Body of pancreas (tissue), 4 donors: ENCODE measurements around the gene NOVA1. TPM values are rescaled to one million over a fixed set of nuclear protein-coding genes. Genes with fewer than 3 reads are reported as not detected.

Experiments
- ATAC-seq: fragments of 150-250 bp; one replicate; pipeline ENCODE4 v1.9.1; 2016
- DNase-seq, 4 donors: peaks; one replicate each; pipeline ENCODE4 v3.0.0-alpha.2; 2019
- H3K27ac ChIP-seq, 4 donors: fragments of 200-600 bp; sonication (generic); 1 replicate in 3 of 4; 2 replicates in 1 of 4; pipeline versions ENCODE4 v1.5.1 to v1.6.1; 2016 to 2019; ENCODE audit warnings: mild to moderate bottlenecking in 1 of 4, mixed read lengths in 1 of 4, moderate library complexity in 1 of 4
- H3K27me3 ChIP-seq, 2 donors: fragments of 200-600 bp; sonication (generic); one replicate each; pipeline ENCODE4 v1.6.0; 2016; ENCODE audit warnings: mild to moderate bottlenecking in 1 of 2
- H3K36me3 ChIP-seq, 2 donors: fragments of 200-600 bp; sonication (generic); replicated peaks in 1 of 2; 2 replicates each; pipeline ENCODE4 v1.5.1; 2016; ENCODE audit warnings: low read depth in 2 of 2; ENCODE audit not compliant: insufficient read depth in 1 of 2
- H3K4me1 ChIP-seq: fragments of 200-600 bp; sonication (generic); one replicate; pipeline ENCODE4 v1.6.0; 2016
- H3K4me3 ChIP-seq, 2 donors: fragments of 200-600 bp; sonication (generic); 1 replicate in 1 of 2; 2 replicates in 1 of 2; pipeline ENCODE4 v1.5.1; 2016 to 2019
- H3K9me3 ChIP-seq, 3 donors: fragments of 200-600 bp; sonication (generic); 1 replicate in 2 of 3; 2 replicates in 1 of 3; pipeline ENCODE4 v1.5.1; 2016
- CTCF ChIP-seq, 7 experiments: fragments of 450-650 bp in 4 of 7; fragments of 200-600 bp in 3 of 7; sonication (generic) in 3 of 7; IDR thresholded peaks; one replicate each; pipeline ENCODE4 v1.5.1; 2016 to 2019; ENCODE audit warnings: antibody characterized with exemption in 7 of 7
- POLR2A ChIP-seq, 3 donors: fragments of 450-650 bp; IDR thresholded peaks; one replicate each; pipeline ENCODE4 v1.6.1; 2016; ENCODE audit warnings: antibody characterized with exemption in 3 of 3, mild to moderate bottlenecking in 2 of 3
- WGBS, 2 donors: methylation state at CpG; one replicate each; pipeline ENCODE4 v1.1.5; 2017; 5-methylcytosine and 5-hydroxymethylcytosine counted together
- intact Hi-C: fragments of 100-400 bp; cut with DNase I; formaldehyde crosslinking; loops from one replicate; pipeline ENCODE4 v1.15.1; 2023
- total RNA-seq, 2 donors: library from RNA; depleted of rRNA; stranded (reverse); fragments of >200 nt; gene quantifications; one replicate each; pipeline ENCODE4 v1.1.0, GENCODE V29; 2016

NOVA1 gene
- total RNA-seq, 2 donors from 2014 or later: 0.78 to 6.9 TPM

- WGBS, 2 donors: 41% methylated on average over 7 of the region's 7 CpGs
- H3K36me3 ChIP-seq: no peaks in the 10 kb centered on the region
- H3K9me3 ChIP-seq: no peaks in the 10 kb centered on the region
- no peak for TF ChIP-seq POLR2A (IDR thresholded peaks at IDR 0.05)
- TF ChIP-seq CTCF (IDR thresholded peaks at IDR 0.05): no peak
- ATAC-seq (peak; percentile 65), DNase-seq (peak; percentile 28 to 48 (median 40))
- H3K4me1 ChIP-seq: no peaks in the 10 kb centered on the region
- H3K27me3 ChIP-seq: no peaks in the 10 kb centered on the region
- intact Hi-C loops: no loop called here
- H3K27ac ChIP-seq: no peak overlapping the region
- no peak overlapping the region for H3K4me3 ChIP-seq
Observed at GRCh38 chr14:26415618-26416123, 182.2 kb downstream of the NOVA1 start.

- Histone ChIP-seq H3K9me3 (no peaks in the 10 kb centered on the region), H3K27me3 (no peaks in the 10 kb centered on the region), H3K27ac (no peak overlapping the region), H3K36me3 (no peaks in the 10 kb centered on the region), H3K4me3 (no peak overlapping the region), H3K4me1 (no peaks in the 10 kb centered on the region)
- intact Hi-C loops: no loop called here
- DNase-seq: no peak
- ATAC-seq: no peak
- TF ChIP-seq CTCF (IDR thresholded peaks at IDR 0.05) (no peak), POLR2A (IDR thresholded peaks at IDR 0.05) (no peak)
Observed at GRCh38 chr14:26414926-26415325, 182.9 kb downstream of the NOVA1 start.

GRCh38 chr14:26414103-26414502 lies 183.7 kb downstream of the NOVA1 start:
- ATAC-seq: no peak
- TF ChIP-seq CTCF (IDR thresholded peaks at IDR 0.05) (no peak), POLR2A (IDR thresholded peaks at IDR 0.05) (no peak)
- H3K4me3 ChIP-seq: no peak overlapping the region
- WGBS, 2 donors: 57 to 67% methylated on average over 1 of the region's 1 CpG
- no peaks in the 10 kb centered on the region for H3K9me3 ChIP-seq
- no peaks in the 10 kb centered on the region for H3K27me3 ChIP-seq
- no peaks in the 10 kb centered on the region for H3K4me1 ChIP-seq
- no peak overlapping the region for H3K27ac ChIP-seq
- H3K36me3 ChIP-seq: no peaks in the 10 kb centered on the region
- DNase-seq: no peak
- intact Hi-C loops: no loop called here

- Histone ChIP-seq H3K9me3 (no peaks in the 10 kb centered on the region), H3K4me1 (no peaks in the 10 kb centered on the region), H3K27ac (no peak overlapping the region), H3K27me3 (no peaks in the 10 kb centered on the region), H3K4me3 (no peak overlapping the region), H3K36me3 (no peaks in the 10 kb centered on the region)
- WGBS, 2 donors: 66 to 72% methylated on average over 3 of the region's 3 CpGs
- DNase-seq (no peak), ATAC-seq (no peak)
- no peak for TF ChIP-seq POLR2A (IDR thresholded peaks at IDR 0.05)
- TF ChIP-seq CTCF (IDR thresholded peaks at IDR 0.05): no peak
- intact Hi-C loops: no loop called here
Observed at GRCh38 chr14:26412421-26412820, 185.4 kb downstream of the NOVA1 start.

GRCh38 chr14:26410189-26410685 lies 187.6 kb downstream of the NOVA1 start:
- no peak overlapping the region for H3K4me3 ChIP-seq
- no peak for ATAC-seq
- intact Hi-C loops: no loop called here

More at GRCh38 chr14:26410189-26410685, 187.6 kb downstream of the NOVA1 start:
- Histone ChIP-seq H3K27me3 (no peaks in the 10 kb centered on the region), H3K9me3 (no peaks in the 10 kb centered on the region), H3K4me1 (no peaks in the 10 kb centered on the region), H3K36me3 (no peaks in the 10 kb centered on the region), H3K27ac (no peak overlapping the region)
- no peak for TF ChIP-seq CTCF (IDR thresholded peaks at IDR 0.05)
- no peak for TF ChIP-seq POLR2A (IDR thresholded peaks at IDR 0.05)
- no peak for DNase-seq
